DMS79 treated with DMSO at 0.1 percent for 48 hours (cell line): Measurements from ENCODE around the gene PNLIP.

ENCODE experiments used
- DNase-seq: peaks from one replicate; lab custom pipeline; 2025; lab: John Stamatoyannopoulos, UW

The PNLIP gene

DNA sequence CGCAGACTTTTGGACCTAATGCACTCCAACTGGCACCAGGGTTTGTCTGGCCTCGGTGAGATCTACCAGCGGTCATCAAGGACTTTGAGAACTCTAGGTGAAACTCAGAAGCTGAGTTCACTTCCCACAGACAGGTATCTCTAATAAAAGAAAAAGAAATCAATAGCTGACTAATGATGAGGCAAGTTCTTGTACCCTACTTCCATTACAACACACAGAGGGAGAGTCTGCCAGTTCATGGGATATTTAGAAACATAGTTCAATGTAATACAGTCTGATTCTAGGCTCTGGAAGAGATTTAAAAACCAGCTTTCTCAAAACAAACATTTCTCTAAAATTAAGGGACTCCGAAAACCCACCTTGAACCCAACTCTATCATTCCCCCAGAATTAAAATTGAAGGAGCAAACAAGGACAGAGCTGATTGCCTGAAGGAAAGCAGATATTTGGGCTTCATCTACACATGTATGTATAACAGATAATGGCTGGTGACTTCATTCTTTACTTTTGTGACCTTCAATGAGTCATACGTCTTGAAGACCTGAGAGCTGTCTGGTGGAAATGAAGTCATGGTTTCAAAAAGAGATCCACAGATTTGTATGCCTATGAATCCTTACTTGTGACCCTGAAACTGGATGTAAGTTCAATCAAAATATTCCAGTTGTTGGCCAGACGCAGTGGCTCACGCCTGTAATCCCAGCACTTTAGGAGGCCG is 42.3 kb downstream of the PNLIP start:
- no peak for DNase-seq

DNA sequence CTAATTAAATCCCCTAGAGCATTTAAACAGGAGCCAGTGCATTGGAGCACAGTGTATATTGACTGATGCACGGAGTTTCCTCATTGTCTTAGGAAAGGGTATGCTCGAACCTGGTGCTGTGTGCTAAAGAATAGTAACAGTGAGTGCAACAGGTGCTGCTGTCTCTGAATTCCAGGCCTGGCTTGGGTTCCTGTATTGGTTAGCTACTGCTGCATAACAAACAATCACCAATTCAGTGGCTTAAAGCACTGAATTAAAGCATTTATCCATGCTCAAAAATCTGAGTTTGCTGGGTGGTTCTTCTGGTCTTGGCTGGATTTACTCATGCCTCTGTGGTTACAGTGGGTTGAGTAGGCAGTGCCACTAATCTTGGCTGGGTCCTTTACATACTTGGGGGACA is 43.3 kb downstream of the PNLIP start:
- no peak for DNase-seq

DNA sequence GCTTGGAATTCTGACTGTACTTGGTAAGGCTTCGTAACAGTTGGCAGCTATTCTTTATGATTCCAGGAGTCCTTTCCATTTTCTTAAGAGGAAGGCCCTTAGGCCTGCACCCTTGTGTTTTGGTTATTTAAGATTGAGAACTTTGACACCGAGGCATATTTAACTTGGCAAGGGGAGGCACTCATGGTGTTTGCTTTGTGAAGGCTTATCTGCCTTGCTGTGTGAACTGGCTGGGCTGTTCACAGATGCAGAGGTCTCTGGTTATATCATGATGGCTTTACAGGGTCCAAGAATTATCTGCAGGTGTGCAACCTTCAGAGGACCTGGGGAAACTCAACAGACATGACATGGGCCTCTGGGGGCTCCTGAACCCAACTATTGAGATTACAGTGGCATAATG is 44.2 kb downstream of the PNLIP start:
- DNase-seq, result no peak

DNA sequence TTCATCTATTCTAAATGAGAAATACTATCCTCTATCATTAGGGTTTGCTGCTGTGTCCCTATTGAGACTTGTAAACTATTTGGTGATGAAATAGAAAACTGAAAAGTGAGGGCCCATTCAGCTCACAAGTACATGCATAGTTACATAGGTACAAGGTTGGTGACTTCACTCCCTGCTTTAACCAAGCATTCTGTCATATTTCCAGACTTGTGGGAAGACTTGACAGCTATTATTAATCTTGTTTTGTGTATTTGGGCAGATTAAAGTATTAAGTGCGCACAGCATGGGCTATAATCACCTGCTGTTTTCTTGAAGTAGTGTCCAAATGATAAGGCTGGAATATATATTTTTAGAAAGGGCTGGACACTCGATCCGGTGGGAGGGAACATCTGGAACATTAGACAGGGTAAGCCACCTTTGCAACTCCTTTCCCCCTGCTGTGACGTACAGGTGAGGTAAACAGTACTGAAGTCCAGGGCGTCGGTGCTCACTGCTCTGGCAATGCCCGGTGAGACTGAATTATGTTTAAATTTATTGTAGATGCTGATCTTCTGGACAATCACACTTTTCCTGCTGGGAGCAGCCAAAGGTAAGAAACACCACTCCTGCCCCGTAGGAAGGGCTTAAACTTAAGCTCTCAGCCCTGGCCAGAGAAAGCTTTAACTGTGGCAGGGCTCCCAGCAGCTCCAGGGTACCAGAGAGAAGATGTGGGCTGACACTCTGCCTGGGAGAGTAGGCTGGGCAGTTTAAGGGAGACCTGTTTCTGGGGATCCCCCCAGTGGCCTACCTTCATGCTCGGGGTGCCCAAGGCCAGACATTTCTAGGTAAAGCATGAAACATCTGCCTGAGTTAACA is 45.1 kb downstream of the PNLIP start, which contains the start of gene PNLIPRP1:
TSS of gene PNLIPRP1 (plus strand) at position 370 of the 855 bp plus-strand sequence. CDS start at position 541, 171 bp downstream.
- no peak for DNase-seq

DNA sequence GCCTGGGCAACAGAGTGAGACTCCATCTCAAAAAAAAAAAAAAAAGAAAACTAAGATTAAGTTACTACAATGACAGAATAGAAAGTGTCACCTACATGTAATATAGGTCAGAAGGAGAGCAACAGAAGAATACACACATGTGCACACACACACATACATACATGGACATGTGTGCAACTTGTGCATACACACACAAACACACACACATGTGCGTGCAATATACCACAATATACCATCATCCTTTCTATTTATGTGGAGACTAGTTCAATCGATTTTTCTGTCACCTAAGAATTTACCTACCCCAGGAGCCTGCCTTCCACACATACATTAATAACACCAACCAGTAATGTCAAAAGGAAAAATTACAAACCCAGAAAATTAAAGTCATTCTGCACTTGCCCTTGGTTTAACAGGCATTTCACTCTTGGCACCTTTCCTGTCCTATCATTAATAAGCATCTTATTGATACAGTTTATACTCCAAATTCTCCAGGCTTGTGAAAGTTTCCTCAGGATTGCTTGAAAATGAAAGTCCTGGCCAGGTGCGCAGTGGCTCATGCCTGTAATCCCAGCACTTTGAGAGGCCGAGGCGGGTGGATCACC is 47.5 kb downstream of the PNLIP start:
- DNase-seq, result no peak

DNA sequence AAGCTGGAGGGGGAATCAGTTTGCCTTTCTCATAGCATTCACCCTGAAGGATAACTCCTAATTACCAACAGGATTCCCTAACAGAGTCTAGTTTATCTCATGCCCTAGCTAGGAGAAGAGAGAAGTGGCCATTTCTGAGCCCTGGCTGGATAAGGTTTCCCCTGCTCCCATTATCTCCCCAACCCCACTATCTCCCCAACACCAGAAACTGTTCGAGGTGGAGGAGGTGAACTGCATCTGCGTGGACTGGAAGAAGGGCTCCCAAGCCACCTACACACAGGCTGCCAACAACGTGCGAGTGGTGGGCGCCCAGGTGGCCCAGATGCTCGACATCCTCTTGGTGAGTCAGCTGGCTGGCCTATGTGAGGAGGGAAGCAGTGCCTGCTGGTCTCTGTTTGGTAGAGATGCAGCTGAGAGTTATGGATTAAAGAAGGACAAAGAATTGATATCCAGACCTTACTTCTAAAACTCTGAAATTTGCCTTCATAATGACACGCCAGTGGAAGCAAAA is 48.8 kb downstream of the PNLIP start:
- no peak for DNase-seq

DNA sequence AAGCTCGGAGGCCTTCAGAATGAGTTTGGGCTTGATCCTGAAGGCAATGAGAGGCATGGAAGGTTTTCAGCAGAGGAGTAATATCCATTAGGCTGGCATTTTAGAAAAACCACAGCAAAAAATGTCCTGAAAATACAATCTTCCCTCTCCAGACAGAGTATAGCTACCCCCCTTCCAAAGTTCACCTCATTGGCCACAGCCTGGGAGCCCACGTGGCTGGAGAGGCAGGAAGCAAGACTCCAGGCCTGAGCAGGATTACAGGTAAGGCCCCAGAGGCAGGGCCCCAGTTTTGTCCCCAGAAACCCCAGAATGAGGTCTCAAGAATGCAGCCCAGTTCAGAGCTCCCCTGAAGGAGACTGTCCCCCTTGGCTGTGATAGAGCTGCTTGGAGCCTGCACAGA is 50.3 kb downstream of the PNLIP start:
- no peak for DNase-seq

DNA sequence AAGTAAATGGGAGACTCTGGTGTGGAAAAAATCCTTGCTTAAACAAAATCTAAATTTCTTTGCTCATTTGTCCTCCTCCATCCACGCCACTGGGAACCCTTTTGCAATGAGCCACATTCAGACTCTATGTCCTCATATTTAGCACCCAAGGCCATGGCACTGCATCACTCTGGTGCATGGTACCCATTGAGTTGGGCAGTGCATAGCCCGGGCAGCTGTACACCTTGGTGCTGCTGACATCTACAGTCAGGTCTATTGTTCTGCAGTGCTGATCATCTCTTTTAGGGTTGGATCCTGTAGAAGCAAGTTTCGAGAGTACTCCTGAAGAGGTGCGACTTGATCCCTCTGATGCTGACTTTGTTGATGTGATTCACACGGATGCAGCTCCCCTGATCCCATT is 51.8 kb downstream of the PNLIP start:
- no peak for DNase-seq

DNA sequence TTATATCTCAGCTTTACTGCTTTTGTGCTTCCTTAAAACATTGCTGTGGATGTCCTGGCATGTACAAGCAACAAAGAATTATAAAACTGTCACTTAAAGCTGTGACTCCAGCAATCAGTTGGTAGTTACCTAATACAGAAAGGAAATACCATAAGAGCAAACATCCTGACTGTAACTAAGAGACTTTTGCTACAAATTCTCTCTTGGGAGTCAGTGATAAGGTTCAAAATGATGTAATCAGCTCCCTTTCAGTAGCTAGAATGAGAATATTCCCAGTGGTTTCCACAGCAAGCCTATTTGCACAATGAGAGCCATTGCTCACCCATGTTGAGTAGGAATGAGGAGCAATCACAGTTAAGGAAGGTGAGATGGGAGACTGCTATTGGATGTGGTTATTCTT is 52.6 kb downstream of the PNLIP start:
- DNase-seq, result no peak

DNA sequence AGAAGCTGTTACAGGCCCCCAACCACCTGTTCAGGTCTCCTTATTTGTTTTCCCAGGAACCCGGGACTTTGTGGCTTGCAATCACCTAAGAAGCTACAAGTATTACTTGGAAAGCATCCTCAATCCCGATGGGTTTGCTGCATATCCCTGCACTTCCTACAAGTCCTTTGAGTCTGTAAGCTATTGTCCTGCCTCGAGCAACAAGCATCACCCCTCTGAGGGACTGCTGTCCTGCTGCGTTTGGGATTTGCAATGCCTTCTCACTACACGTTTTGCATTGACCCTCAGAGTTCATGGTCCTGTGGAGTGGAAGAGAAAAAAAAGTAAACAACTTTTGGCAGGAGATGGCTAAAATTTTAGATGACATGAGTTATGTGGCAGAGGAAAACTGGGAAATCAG is 54.3 kb downstream of the PNLIP start:
- DNase-seq, result no peak

DNA sequence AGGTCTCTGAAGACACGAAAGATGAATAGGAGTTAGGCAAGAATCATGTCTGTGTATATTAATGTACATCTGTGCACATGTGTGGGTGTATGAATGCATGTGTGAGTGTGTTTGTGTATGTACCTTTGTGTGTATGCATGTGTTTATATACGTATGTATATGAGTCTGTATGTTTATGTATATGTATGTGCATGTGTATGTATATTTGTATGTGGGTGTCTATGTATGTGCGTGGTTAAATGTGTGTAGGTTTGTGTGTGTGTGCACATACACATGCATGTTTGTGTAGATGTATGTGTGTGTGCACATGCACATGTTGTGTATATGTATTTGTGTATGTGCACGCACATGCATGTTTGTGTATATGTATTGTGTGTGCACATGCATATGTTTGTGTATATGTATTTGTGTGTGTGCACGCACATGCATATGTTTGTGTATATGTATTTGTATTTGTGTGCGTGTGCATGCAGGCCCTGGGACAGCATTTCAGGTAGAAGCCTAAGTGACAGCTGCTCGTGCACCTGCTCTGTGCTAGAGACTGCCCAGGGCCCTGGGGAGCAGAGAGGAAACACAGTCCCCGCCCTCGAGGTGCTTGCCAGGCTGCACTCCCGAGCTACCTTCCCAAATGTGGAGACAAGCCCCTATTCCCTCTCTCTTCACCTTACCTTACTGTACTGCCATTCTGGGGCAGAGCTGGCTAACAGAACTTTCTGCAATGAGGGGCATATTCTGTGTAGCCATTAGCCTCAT is 57.1 kb downstream of the PNLIP start:
- DNase-seq, result no peak

DNA sequence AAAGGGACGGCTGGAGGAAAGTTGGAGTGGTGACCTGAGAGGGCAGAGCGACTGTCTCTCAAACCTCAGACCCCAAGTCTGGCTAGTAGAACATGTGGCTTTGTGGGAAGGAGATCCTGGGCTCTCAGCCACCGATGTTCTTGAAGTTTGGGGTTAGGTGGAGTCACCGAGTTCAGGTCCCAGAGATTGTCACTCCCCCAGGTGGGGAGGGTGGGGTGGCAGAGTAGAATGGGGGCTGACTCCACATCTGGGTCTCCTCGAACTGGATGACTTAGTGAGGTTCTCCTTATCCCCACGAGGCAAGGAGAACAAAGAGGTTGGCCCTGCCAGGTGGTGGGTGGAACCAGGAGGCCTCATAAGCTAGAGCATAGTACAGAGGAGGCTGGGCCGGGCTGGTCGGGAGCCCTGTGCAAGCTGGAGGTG is 60.3 kb downstream of the PNLIP start:
- no peak for DNase-seq

DNA sequence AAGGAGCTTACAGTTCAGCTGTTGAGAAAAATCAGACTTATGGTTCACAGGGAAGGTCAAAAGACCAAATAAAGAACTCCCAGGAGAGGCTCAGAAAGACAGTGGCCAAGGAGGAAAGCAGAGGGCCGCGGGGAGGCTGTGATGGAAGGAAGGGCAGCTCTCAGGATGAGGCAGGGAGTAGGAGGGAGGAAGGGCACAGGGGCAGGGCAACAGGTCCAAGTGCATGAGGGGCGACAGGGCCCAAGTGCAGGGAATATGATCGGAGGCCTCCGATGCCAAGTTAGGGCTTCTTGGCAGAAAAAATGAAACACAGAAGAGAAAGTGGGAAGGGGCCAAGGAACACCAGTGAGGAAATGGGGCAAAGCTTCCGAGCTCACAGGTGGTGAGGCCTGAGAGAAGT is 61.6 kb downstream of the PNLIP start:
- no peak for DNase-seq

DNA sequence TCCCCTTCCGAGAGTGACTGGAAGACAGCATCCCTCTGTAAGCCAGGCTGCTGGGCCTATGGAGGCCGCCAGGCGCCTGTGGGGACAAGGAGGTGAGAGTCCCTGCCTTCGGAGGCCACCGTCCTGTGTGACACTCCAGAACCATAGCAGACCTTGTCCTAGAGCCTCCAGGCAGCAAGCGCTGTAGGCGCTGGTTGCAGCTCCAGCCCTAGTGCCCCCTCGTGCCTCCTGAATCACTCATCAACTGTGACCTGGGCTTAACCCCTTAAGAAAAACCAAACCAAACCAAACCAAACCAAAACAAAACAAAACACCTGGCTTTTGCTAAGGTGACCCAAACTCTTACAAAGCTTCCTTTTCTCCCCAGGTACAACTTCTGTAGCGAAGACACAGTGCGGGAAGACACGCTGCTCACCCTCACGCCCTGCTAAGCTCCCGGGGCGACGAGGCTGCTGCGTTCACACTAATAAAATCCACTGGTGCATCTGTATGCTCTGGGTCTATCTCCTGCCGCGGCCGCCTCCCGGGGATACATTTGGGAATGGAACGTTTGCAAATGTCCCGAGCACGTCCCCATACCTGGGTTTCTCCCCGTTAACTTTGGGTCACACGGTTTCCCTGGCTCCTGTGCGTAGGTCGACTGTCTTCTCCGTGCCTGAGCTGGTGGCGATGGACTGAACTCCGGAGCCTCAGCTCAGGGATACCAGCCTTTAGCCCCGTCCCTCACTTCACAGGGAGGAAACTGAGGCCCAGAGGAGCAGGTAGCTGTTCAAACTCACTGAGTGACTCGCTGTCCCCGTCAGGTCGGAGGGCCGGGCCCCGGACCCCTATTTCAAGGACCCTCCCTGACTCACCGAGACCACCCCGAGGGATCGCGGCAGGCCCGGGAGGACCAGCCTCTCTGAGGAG is 63.2 kb downstream of the PNLIP start:
- DNase-seq, result no peak

DNA sequence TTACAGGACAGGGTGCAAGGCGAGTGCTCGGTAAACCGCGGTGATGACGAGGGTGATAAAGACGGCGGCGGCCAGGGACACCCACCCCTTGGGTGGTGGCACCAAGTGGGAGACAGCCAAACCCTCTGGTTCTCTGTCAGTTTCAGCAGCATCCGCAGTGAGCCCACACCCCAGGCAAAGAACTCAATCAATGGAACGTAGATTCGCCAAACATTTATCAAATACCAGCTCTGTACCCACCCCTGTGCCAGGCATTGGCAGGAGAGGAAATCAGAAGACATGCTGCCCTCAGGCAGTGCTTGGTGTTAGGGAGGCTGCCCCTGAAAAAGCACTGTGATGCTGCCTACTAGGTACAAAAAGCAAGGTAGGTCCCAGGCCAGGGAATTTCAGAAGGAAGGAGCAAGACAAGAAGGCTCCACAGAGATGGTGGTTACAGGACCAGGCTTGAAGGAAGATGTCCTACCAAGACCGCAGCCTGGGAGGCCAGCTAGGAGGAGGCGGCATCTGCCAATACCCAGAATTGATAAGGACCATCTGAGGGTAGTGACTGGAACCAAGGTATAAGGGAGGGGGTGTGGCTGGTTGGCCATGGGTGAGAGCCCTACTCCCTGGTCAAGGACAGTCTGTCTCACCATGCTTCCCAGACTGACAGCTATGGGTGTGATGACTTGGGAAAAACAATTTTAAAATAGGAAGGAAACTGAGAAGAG is 64.9 kb downstream of the PNLIP start:
- no peak for DNase-seq

DNA sequence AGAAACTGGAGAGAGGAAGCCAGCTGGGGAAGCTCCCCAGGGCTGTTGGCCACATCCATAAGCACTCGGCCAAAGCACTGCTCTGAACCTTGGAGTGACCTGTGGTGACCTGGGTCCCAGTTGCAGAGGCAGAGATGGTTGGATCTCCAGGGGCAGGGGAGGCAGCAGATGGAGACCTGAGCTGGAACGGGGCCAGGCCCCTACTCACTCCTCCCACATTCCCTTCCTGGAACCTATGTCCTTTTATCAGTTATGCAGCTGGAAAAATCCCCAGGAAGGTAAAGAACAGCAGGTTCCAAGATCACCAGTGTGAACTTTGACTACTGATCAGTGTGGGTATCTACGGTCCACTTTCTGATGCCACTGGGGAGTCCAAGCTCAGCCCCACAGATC is 65.4 kb downstream of the PNLIP start:
- DNase-seq, result no peak

DNA sequence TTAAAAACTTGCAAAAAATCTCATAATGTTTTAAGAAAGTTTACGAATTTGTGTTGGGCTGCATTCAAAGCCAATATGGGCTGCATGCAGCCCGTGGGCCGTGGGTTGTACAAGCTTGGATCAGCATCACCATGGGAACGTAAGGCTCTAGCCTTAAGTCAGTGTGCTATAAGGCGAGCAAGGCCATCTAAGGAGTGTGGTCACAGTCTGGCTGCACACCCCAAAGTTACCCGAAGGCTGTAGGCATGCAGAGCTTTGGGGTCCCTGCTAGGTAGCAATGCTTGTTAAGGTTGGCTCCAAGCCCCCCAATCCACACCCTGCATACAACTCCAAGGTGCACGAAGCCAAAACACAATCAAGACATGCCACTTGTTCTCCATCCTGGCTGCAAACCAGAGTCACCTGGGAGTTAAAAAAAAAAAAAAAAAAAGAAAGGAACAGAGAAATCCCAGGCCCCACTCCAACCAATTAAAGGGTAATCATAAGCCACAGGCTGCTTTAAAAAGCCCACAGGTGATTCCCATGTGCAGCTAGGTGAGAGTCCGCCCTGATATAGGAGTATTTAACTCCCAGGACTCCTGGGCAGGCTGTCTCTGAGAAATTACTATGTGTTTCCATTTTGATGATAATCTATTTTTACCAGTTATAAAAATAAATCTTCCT is 66.5 kb downstream of the PNLIP start:
- DNase-seq, result no peak

DNA sequence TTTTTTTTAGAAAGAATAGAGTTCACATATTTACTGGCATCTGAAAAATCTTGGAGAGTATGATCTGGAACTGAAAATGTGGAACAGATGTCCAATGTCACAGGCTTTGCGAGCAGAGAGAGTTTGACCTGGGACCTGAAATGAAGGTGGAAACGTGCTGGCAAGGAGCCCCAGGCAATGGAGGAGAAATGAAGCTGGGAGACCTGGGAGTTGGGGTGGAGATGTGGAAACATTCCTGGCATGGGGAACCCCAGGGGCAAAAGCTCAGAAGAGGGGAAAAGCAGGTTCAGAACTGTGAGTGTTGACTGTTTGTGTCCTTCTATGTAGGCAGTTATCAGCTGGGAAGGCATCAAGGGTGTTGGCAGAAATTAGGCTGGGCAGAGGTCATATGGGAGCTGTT is 67.7 kb downstream of the PNLIP start:
- no peak for DNase-seq

DNA sequence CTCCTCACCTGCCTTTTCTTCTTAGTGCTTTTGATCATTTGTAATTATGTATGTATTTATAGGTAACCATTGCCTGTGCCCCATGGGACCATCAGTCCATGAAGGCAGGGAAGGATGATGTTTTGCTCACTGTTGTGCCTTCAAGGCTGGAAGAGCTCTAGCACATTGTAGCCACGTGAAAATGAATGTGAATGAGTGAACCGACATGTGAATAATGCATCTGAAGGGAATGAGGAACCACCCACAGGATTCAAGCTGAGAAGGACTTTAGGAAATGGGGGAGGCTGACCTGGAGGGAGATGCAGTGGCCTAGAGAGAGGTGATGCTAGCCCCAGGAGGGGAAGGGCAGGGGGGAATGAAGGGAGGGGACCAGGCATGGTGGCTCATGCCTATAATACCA is 69.1 kb downstream of the PNLIP start:
- no peak for DNase-seq
